GM18505 (cell line): ENCODE measurements around the gene NTRK1.

Experiments used
- ATAC-seq: cut with Tn5 transposase; IDR thresholded peaks from one replicate; pipeline ENCODE4 v1.9.1; 2021; ENCODE audit not compliant: unreplicated experiment
- POLR2A ChIP-seq: IDR thresholded peaks from 4 replicates; pipeline ENCODE4 v1.6.1; 2011; ENCODE audit warnings: borderline replicate concordance; ENCODE audit not compliant: insufficient read depth, insufficient read length; ENCODE audit errors: extremely low read depth

NTRK1 gene

DNA sequence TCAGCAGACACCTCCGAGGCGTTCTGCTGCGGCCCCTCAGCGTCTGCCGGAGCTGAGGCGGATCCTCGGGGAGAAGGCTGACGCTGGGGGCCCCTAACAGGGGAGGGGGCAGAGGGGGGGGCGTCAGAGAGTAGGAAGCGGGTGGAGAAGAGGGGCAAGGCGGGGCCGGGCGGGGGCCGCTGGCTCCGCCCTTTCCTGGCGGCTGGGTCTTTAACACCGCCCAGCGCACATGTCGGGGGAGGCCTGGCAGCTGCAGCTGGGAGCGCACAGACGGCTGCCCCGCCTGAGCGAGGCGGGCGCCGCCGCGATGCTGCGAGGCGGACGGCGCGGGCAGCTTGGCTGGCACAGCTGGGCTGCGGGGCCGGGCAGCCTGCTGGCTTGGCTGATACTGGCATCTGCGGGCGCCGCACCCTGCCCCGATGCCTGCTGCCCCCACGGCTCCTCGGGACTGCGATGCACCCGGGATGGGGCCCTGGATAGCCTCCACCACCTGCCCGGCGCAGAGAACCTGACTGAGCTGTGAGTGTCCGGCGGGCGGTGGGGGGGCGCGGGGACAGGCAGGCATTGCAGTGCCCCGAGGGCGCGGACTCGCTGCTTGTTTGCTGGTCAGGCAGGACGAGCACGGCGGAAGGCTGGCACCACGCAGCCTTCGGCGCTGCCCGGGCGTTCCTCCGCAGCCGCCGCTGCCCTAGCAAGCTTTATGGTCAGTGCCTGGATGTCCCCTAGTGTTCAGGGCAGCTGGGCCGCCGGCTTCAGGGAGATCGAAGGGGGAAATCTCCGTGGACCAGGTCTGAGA, at the start of gene NTRK1:
NTRK1 (plus strand) TSS at position 238 of the 796 bp plus-strand sequence; CDS start at position 308, 70 bp downstream.
- no peak for ATAC-seq
- TF ChIP-seq POLR2A = no peak

DNA sequence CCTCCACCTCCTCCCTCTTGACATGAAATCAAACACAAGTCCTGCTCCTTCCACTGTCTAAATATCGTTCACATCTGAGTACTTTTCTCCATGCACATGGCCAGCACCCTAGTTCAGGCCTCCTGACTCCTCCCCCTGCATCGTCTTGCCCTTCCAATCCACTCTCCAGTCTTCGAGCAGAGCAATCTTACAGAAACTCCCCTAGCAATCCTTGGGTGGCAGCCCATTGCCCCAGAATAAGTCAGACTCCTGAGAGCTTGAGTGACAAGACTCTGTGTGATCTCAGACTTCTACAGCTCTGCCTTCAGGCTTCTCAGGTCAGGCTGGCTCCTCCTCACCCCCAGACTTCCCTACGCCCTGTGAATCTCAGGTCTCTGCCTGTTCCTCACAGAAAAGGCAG, 49.5 kb upstream of the NTRK1 start:
- no peak for TF ChIP-seq POLR2A
- ATAC-seq = no peak

DNA sequence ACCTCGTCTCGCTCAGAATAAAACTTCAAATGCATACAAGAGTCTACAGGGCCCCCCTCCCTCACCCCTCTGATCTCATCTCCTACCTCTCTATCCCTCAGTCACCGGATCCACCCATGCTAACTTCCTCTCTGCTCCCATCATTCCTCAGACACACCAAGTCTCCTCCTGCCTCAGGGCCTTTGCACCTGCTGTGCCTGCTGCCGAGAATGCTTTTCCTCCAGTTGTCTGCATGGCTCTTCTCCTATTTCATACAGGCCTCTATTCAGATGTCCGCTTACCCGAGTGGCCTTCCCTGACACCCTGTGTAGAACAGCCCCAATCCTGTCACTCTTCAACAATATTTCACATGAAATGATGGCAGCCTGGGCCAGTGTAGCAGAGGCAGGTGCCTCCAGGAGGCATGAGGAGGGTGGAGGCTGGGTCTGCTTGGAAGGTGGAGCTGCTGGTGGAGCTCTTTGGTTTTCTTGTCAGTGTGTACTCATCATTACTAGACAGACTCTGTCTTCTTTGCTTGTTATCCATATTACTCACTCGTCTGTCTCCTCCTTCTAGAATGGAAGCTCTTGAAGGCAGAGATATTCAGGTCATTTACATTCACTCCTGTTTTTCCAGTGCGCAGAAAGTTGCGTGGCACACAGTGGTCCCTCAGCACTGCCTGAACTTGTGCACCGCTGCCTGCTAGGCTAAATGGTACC, 48.2 kb upstream of the NTRK1 start:
- no peak for ATAC-seq
- no peak for TF ChIP-seq POLR2A

DNA sequence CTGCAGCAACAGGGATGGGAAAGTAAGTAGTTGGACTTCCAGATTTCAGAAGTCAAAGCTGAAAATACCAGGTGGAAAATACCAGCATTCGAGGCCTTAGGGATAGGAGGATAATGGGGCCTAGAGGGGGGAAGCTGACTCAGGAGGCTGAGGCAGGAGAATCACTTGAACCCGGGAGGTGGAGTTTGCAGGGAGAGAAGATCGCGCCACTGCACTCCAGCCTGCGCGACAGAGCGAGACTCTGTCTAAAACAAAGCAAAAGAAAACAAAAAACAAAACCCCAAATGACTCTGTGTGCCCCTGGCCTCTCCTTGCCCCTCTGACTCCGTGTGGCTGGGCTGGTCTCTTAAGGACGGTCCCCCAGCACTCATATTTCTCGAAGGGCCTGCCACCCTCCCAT, 47.4 kb upstream of the NTRK1 start:
- no peak for ATAC-seq

DNA sequence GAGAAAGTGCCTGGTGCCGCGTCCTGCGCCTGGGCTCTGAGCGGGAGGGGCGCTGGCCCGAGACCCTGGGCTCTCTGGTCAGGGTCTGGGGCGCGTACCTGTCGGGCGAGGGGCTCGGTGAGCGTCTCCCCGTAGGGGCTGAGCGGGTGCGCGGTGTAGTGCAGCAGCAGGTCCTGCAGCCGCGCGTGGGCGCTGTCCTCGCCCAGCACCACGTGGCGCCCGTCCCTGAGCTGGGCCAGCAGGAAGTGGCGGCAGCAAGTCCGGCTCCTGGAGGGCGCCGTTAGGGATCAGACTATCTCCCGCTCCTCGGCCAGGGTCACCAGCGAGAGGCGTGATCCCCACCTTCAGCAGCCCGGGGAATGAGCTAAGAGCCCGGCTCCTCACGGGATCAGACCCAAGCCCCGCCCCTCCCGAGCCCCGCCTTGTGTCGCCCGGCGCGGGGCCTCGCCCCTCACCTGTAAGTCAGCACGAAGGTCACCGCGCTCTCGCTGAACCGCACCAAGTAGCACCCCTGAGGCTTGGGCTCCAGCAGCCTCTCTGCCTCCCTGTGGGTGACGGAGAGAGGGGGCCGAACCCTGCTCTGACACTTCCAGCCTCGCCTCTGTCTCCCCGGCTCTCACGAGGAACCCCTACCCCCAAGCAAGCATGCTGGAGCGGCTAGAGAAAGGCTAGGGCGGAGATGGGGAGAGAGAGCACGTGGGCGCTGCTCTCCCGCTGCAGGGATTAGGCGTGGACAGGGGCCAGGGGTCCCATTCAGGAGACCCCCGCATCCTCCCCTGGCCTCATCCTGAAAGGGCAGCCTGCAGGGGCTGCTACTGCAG, 46.7 kb upstream of the NTRK1 start:
- TF ChIP-seq POLR2A = no peak
- no peak for ATAC-seq

More for the DNA sequence above, 47.4 kb upstream of the NTRK1 start:
- no peak for TF ChIP-seq POLR2A

DNA sequence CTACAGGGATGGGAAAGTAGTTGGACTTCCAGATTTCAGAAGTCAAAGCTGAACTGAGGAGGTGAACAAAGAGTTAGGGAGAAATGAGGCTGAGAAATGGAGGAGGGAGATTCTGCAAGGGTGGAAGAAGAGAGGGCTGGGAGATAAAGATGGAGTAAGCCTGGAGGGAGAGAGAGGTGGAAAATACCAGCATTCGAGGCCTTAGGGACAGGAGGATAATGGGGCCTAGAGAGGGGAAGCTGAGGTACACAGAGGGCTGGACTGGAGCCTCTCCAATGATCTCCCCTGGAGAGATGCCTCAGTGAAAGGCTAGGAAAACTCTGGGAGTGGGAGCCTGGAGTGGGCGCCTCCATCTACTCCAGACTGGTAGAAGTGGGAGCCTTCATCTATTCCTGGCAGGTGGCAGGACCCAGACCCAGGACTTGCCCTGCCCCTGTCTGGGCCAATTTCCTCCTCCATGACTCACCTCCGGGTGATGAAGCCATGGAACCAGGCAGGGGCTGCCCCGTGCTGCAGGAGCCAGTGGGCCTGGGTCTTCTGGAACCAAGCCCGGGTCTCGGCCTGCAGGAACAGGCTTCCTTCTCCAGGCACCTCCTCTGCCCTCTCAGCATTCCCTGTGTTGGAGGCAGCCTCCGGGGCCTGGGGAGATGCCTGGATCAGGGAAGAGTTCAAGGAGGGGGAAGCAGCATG, 45.9 kb upstream of the NTRK1 start:
- no peak for ATAC-seq

DNA sequence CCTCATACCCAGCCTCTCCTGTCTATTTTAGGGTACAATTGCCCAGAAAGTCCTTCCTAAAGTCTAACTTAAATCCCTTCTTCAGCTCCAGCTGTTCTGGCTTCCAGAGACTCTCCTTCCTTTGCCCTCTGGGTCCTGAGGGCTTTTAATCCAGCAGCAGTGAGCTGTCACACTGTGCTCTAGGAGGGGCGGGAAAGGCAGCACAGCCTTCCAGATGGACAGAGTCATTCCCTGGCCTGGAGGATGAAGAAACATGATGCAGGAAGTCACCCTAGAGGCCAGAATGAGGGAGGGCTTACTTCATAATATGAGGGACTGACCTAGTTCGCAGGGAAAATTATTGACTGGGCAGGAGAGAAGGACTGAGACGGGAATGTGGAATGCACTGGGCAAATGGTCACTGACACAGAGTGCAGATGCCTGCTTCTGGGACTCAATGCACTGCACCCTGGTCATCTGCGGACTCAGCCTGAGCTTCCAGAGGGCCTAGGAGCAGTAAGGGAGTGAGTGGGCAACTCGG, 45.3 kb upstream of the NTRK1 start:
- ATAC-seq = no peak

More for the DNA sequence above, 45.9 kb upstream of the NTRK1 start:
- TF ChIP-seq POLR2A = no peak

DNA sequence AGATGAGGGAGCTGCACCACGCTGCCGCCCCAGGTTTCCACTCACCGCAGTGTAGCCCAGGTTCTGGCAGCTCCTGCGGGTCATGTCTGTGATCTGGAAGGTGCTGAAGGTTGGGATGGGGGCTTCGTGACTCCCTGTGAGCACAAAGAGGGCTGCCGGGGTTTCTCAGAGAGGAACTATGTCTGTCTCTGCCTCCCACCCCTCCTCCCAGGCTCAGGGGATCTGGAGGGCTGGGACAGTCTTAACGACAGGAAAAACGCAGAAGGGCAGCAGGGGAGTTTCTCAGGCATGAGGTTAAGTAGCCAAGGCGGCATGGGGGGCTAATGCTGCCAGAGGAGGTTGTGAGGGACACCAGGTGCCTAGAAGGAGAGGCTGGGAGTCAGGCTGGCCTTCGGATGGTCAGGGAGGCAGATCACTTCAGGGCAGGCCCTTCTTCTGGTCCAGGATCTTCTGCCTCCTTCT, 44.7 kb upstream of the NTRK1 start:
- ATAC-seq = no peak
- no peak for TF ChIP-seq POLR2A

More for the DNA sequence above, 45.3 kb upstream of the NTRK1 start:
- no peak for TF ChIP-seq POLR2A

DNA sequence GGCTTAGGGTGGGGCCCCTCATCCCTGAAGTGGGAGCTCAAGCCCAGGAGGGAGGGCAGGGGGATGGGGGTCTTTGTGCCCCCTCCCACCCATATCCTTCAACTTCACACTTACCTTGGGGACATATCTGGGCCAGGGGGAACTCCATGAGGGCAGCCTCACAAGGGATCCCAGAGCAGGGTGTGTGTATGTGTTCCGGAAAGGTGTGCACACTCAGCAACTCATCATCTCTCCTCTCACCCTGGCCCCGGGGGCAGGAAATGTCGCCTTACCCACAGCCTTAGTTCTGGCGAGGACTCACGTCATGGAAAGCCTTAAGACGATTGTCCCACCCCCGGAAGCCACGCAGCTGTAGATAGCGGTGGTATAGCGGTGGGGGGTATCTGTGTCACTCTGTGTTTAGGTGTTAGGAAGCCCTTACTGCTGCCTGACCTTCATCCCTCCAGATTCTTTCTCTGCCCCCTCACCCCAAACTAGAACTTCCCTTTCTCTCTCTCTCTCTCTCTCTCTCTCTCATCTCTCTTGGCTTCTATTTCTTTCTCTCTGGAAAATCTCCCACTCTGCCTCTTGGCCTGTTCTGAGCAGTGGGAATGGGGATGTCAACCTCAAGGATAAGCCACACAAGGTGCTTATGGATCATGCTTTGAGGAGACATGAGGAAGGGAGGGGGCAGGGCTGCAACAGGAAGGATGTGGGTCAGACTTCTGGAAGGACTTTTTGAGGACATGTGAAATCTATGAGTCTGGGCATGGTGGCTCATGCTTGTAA, 43.9 kb upstream of the NTRK1 start, which contains the start of gene SH2D2A:
SH2D2A (minus strand) TSS at position 288 of the 768 bp plus-strand sequence; CDS start at position 148, 140 bp downstream.
- ATAC-seq = peak; percentile 69
- peak; percentile 63 for TF ChIP-seq POLR2A

DNA sequence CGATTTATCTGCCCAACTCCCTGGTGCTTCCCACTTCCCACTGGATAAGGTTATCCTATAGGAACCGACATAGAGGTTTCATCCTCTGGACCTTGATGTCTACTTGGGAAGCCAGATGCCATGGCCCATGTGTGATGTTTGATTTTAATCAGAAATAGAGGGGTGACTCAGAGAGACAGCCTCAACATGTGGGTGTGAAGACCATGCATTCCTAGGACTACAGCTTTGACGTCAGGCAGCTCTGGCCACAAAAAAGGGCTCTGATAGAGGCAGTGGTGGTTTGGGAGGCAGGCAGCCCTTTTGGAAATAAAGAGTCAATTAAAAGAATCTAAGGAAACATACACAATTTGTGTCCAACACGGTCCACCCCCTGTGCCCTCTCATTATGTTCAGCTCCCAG, 38.9 kb upstream of the NTRK1 start:
- TF ChIP-seq POLR2A = no peak
- no peak for ATAC-seq

DNA sequence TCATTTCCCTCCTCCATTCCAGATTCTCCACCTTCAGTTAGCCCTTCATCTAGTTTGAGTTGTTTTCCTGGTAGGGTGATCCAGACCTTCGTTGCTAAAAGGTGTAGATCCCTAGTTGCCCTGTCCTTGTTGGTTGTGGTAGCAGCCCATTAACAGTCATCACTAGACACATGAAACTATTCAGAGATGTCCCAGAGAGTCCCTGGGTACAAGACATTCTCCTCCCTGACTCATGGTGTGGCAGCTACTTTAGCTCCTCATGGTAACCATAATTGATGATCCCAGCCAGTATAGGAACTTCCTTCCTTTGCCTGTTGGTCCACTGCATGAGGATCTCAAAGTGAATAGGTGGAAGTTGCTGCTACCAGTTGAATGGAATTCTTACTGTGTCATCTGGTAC, 38.0 kb upstream of the NTRK1 start:
- no peak for ATAC-seq
- TF ChIP-seq POLR2A = no peak

DNA sequence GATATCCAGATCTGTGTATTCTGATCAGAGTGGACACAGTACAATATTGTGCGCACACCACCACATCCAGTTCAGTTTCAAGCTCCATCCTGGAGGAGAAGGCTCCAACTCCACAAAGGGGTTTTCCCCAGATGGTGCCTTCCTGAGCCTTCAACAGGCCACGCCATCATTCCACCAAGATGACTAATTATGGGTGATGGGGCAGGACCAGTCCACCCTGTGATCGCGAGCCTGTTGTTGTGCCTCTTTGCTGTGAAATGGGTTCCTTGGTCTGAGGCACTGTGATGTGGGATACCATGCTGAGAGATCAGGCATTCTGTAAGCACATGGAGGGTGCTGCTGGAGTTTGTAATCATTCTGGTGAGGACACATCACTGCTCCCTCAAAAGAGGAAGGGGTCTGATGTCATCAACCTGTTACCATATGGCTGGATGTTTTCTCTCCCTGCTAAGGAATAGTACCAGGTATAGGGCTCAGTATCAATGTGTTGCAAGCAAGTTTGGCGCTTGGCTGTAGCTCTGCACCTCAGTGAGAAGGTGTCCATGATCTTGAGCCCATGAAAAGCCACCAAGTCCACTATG, 37.4 kb upstream of the NTRK1 start:
- ATAC-seq = no peak
- TF ChIP-seq POLR2A = no peak

DNA sequence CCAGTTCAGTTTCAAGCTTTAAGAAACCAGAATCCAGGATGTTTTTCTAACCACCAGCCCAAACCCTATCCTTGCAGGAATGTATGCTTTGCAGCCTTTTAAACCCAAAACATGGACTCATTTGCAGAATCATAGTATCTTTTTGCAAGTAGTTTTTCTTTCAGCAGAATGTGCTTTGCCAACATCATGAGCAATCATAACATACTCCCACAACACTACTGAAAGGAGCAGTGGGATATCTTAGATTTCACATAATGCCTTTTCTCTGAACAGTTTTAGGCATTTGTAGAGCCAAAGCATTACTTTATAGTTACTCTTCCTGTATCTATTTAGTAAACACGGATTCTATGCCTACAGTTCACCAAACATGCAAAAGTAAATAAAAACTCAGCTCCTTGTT, 34.0 kb upstream of the NTRK1 start:
- no peak for ATAC-seq
- no peak for TF ChIP-seq POLR2A
